Liver (tissue), 9 donors: ENCODE measurements around the gene PLXNA2. TPM values are rescaled to one million over a fixed set of nuclear protein-coding genes. Genes with fewer than 3 reads are reported as not detected.

Experiments
- DNase-seq: peaks from one replicate; pipeline ENCODE4 v3.0.0-alpha.2; 2017; ENCODE audit warnings: low spot score
- H3K27ac ChIP-seq, 2 donors: one replicate each; pipeline ENCODE4 v1.7.0; 2013; ENCODE audit warnings: inconsistent platforms in 2 of 2, low read length in 2 of 2, control low read depth in 1 of 2, low read depth in 1 of 2, mild to moderate bottlenecking in 1 of 2
- H3K27me3 ChIP-seq, 4 donors: one replicate each; pipeline versions ENCODE4 v1.6.1 to v1.7.0; 2013; ENCODE audit warnings: low read length in 3 of 4, inconsistent platforms in 1 of 4, mild to moderate bottlenecking in 1 of 4, moderate library complexity in 1 of 4; ENCODE audit not compliant: control insufficient read depth in 4 of 4, insufficient read depth in 4 of 4
- H3K36me3 ChIP-seq, 4 donors: one replicate each; pipeline versions ENCODE4 v1.6.1 to v1.7.0; 2013; ENCODE audit warnings: low read length in 3 of 4, mild to moderate bottlenecking in 3 of 4, low read depth in 1 of 4, moderate library complexity in 1 of 4; ENCODE audit not compliant: control insufficient read depth in 4 of 4, insufficient read depth in 3 of 4
- H3K4me1 ChIP-seq, 4 donors: one replicate each; pipeline versions ENCODE4 v1.6.1 to v1.7.0; 2013; ENCODE audit warnings: low read length in 3 of 4, mild to moderate bottlenecking in 3 of 4, moderate library complexity in 1 of 4; ENCODE audit not compliant: control insufficient read depth in 4 of 4, insufficient read depth in 4 of 4
- H3K4me3 ChIP-seq, 3 donors: one replicate each; pipeline versions ENCODE4 v1.6.1 to v1.7.0; 2013; ENCODE audit warnings: low read length in 3 of 3, control low read depth in 1 of 3, low read depth in 1 of 3, mild to moderate bottlenecking in 1 of 3
- H3K9ac ChIP-seq, 2 donors: one replicate each; pipeline ENCODE4 v1.7.0; 2013; ENCODE audit warnings: low read length in 2 of 2, mild to moderate bottlenecking in 2 of 2, moderate library complexity in 2 of 2, control low read depth in 1 of 2, low read depth in 1 of 2
- H3K9me3 ChIP-seq, 4 donors: one replicate each; pipeline versions ENCODE4 v1.6.1 to v1.7.0; 2013; ENCODE audit warnings: low read length in 3 of 4; ENCODE audit not compliant: control insufficient read depth in 4 of 4
- CTCF ChIP-seq: fragments of 150-350 bp; IDR thresholded peaks from 2 replicates; pipeline ENCODE4 v1.5.1; 2017; ENCODE audit warnings: improper control_type of control experiment, low read depth, low read length; ENCODE audit not compliant: missing input control
- GABPA ChIP-seq, 2 donors: IDR thresholded peaks in 1 of 2; conservative IDR thresholded peaks in 1 of 2; 2 replicates each; pipeline ENCODE4 v1.6.1; 2016; ENCODE audit warnings: antibody characterized with exemption in 2 of 2, mild to moderate bottlenecking in 1 of 2, moderate library complexity in 1 of 2
- JUND ChIP-seq, 2 donors: IDR thresholded peaks; 2 replicates each; pipeline ENCODE4 v1.6.1; 2016; ENCODE audit warnings: antibody characterized with exemption in 2 of 2
- NR2F2 ChIP-seq: IDR thresholded peaks from 2 replicates; pipeline ENCODE4 v1.6.1; 2016; ENCODE audit warnings: antibody characterized with exemption
- RAD21 ChIP-seq, 2 donors: IDR thresholded peaks; 2 replicates each; pipeline ENCODE4 v1.6.1; 2016; ENCODE audit warnings: antibody characterized with exemption in 2 of 2, mild to moderate bottlenecking in 2 of 2
- RXRA ChIP-seq, 2 donors: IDR thresholded peaks; 2 replicates each; pipeline ENCODE4 v1.6.1; 2017 to 2018; ENCODE audit warnings: antibody characterized with exemption in 2 of 2, mild to moderate bottlenecking in 1 of 2
- SP1 ChIP-seq: IDR thresholded peaks from 2 replicates; pipeline ENCODE4 v1.6.1; 2018; ENCODE audit warnings: antibody characterized with exemption, mild to moderate bottlenecking
- TAF1 ChIP-seq: conservative IDR thresholded peaks from 2 replicates; pipeline ENCODE4 v1.6.1; 2016; ENCODE audit warnings: antibody characterized with exemption, mild to moderate bottlenecking
- ZBTB33 ChIP-seq: IDR thresholded peaks from 2 replicates; pipeline ENCODE4 v1.6.1; 2016; ENCODE audit warnings: antibody characterized with exemption
- WGBS: extraction: QIAGEN DNeasy Blood & Tissue Kit; methylation state at CpG from one replicate; pipeline ENCODE4 v1.1.7; 2013; 5-methylcytosine and 5-hydroxymethylcytosine counted together
- polyA plus RNA-seq, 2 donors: library from polyadenylated mRNA; stranded (reverse) in 1 of 2; unstranded in 1 of 2; fragments of 200-250 nt in 1 of 2; fragments of >200 nt in 1 of 2; fragmentation: Nextera tagmentation in 1 of 2; extraction: Ambion mirVana in 1 of 2; gene quantifications; one replicate each; pipeline versions ENCODE4 v1.2.1 to v1.2.3, GENCODE V29; 2013 to 2015
- total RNA-seq, 2 donors: library from RNA; depleted of rRNA; stranded (reverse); fragments of >200 nt; gene quantifications; one replicate each; pipeline ENCODE4 v1.2.3, GENCODE V29; 2014
- TF ChIP-seq, protein P1 (sequence below): IDR thresholded peaks from 2 replicates; pipeline ENCODE4 v1.6.1; 2016; ENCODE audit warnings: antibody characterized with exemption
- TF ChIP-seq, protein P2 (sequence below): IDR thresholded peaks from 2 replicates; pipeline ENCODE4 v1.6.1; 2016; ENCODE audit warnings: antibody characterized with exemption
- donor health status: healthy.
- donor health status: healthy.
- donor health status: healthy.
- donor health status: healthy.
- donor health status: healthy.

PLXNA2 gene
- total and polyA plus RNA-seq, 4 donors = 1.8 to 9.2 (median 2.8) TPM

DNA sequence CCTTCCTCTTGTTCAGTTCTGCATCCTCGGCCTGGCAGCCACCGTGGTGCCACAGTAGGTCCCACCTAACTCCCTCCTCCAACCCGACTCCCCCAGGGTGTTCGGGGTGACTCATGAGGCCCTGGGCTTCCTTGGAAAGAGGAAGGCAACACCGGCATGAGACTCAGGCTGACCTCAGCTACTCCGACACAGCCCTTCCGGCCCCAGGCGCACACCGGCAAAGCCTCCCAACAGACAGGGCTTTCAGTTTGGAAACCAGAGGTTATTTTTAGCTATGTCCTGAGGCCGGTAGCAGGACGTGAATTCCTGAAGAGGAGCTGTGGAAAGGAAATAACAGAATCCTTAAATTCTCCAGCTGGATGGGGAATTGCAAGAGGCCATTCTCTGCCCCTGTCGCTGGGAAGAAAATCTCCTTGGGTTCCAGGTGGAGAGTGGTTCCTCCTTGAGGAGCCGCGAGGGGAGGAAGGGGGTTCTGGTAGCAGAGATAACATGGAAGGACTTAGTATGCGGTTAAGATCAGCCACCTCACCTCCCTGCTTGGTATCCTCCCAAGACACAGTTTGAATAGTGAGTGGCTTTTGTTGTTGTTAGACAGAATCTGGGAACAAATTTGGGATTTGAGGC is 24.4 kb downstream of the PLXNA2 start:
- Histone ChIP-seq H3K9me3 (no peaks in the 10 kb centered on the region), H3K36me3 (peaks cover 0 to 11% (median 7%) of the 10 kb centered on the region in 4 donors), H3K9ac (no peak overlapping the region), H3K4me3 (no peak overlapping the region), H3K4me1 (peaks cover 0 to 2% (median 0%) of the 10 kb centered on the region in 4 donors), H3K27ac (peak overlapping the region in 1 of 2 donors; percentile 2), H3K27me3 (no peaks in the 10 kb centered on the region)
- 75% methylated on average over 15 of the region's 15 CpGs for WGBS
- no peak for DNase-seq
- no peak for TF ChIP-seq ZBTB33
- TF ChIP-seq JUND (IDR thresholded peaks at IDR 0.05) = peak in 1 of 2 donors; percentile 26
- TF ChIP-seq RAD21 (IDR thresholded peaks at IDR 0.05) = no peak
- no peak for TF ChIP-seq TAF1
- peak in 1 of 2 donors; percentile 25 for TF ChIP-seq RXRA (IDR thresholded peaks at IDR 0.05)
- TF ChIP-seq, protein P1, sequence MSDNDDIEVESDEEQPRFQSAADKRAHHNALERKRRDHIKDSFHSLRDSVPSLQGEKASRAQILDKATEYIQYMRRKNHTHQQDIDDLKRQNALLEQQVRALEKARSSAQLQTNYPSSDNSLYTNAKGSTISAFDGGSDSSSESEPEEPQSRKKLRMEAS = peak; percentile 33
- TF ChIP-seq CTCF = no peak
- no peak for TF ChIP-seq GABPA (IDR thresholded peaks at IDR 0.05 in 1 of 2, conservative IDR thresholded peaks at IDR 0.05 in 1 of 2)
- peak; percentile 11 for TF ChIP-seq SP1

GRCh38 chr1:208219098-208219658 is 25.0 kb downstream of the PLXNA2 start:
- H3K9me3 ChIP-seq = no peaks in the 10 kb centered on the region
- peaks cover 0 to 2% (median 0%) of the 10 kb centered on the region in 4 donors for H3K4me1 ChIP-seq
- no peaks in the 10 kb centered on the region for H3K27me3 ChIP-seq
- no peak overlapping the region for H3K4me3 ChIP-seq
- H3K36me3 ChIP-seq = peaks cover 0 to 11% (median 7%) of the 10 kb centered on the region in 4 donors
- TF ChIP-seq, protein P2, sequence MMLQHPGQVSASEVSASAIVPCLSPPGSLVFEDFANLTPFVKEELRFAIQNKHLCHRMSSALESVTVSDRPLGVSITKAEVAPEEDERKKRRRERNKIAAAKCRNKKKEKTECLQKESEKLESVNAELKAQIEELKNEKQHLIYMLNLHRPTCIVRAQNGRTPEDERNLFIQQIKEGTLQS = no peak
- peak; percentile 88 for TF ChIP-seq NR2F2
- WGBS = 87% methylated on average over 5 of the region's 5 CpGs
- DNase-seq = no peak
- H3K27ac ChIP-seq = peak overlapping the region in 1 of 2 donors; percentile 2
- H3K9ac ChIP-seq = no peak overlapping the region
